GM10248 (cell line): ENCODE measurements around the gene LHX1.

Experiments used
- CTCF ChIA-PET: fragments of 300-600 bp; sonication (Branson Sonifier 250); formaldehyde crosslinking; extraction: SDS; loops from one replicate; lab custom pipeline; 2021; ENCODE audit warnings: antibody characterized with exemption; lab: Yijun Ruan, JAX
- POLR2A ChIA-PET: fragments of 350-650 bp; sonication (Branson Sonifier 250); formaldehyde crosslinking; extraction: SDS; loops from one replicate; lab custom pipeline; 2020; ENCODE audit warnings: antibody characterized with exemption; lab: Yijun Ruan, JAX
- DNase-seq: peaks from one replicate; pipeline ENCODE4 v3.0.0; 2012; ENCODE audit errors: extremely low spot score
- CTCF ChIP-seq: IDR thresholded peaks from 2 replicates; pipeline ENCODE4 v1.5.1; 2012; ENCODE audit warnings: mild to moderate bottlenecking, low read depth; ENCODE audit errors: extremely low read depth, missing control alignments, control extremely low read depth

The LHX1 gene

GRCh38 chr17:36971508-36971907 is 34.2 kb downstream of the LHX1 start:
- ChIA-PET CTCF (interaction anchor here (1.1 to 1.3 kb wide), 3 partner anchors 10 to 18 kb away, joined by 3 to 6 read pairs (median 3); no protein-coding TSS in a partner anchor), POLR2A (no interaction called here)
- TF ChIP-seq CTCF, result no peak
- no peak for DNase-seq

GRCh38 chr17:36972186-36972700 is 35.0 kb downstream of the LHX1 start:
- no peak for DNase-seq
- ChIA-PET CTCF (no interaction called here), POLR2A (no interaction called here)
- TF ChIP-seq CTCF, result no peak

GRCh38 chr17:36972905-36973304 is 35.6 kb downstream of the LHX1 start:
- TF ChIP-seq CTCF, result no peak

DNA sequence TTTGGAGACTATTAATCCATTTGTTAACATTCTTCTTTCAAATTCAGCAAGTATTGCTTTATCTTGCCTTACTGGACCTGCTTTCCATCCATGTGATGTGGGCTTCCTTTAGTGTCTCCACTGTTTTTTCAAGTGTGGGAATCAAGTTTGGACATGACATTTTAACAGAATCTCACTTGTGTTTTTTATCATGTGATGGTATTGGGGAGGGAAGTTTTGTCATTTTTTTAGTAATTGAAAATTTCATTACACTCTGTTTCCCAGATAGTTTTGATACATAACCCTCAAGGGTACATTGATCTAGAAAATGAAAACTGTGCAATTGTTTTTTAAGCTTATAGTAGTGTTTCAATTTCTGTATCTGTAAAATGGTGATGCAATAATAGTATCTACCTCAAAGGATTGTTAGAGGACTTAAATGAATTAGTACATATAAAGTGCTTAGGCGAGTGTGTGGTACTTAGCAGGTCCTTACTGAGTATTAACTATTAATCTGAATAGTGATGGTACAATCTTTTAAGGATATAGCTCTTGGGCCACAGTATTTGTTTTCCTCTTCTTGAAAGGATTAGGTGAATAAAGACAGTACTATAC is 38.7 kb downstream of the LHX1 start:
- DNase-seq, result no peak
- TF ChIP-seq CTCF, result no peak
- ChIA-PET CTCF (interaction anchor here (1.0 to 1.6 kb wide), 4 partner anchors 10 to 234 kb away, joined by 3 to 5 read pairs (median 3); no protein-coding TSS in a partner anchor), POLR2A (no interaction called here)

More at GRCh38 chr17:36972905-36973304, 35.6 kb downstream of the LHX1 start:
- CTCF ChIA-PET, result no interaction called here
- DNase-seq, result no peak
- POLR2A ChIA-PET, result no interaction called here

DNA sequence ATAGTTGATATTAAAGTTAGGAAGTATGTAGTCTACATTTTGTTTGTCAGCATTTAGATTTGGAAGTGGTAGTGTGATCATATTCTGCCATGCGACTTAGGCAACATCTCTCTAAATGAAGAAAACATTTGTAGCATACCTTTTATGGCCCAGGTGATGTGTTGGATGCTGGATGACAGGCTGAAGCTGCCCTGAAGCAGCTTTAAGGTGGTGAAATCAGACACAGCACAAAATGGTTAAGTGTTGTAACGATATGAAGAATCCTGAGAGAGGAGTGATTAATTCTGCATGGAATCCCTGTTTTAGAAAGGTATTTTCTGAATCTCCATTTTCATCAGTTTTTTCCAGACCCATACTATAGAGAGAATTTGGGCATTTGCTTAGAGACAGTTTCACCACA is 39.8 kb downstream of the LHX1 start:
- DNase-seq, result no peak
- CTCF ChIA-PET, result interaction anchor here (1.0 to 1.2 kb wide), 3 partner anchors 10 to 16 kb away, joined by 3 read pairs; no protein-coding TSS in a partner anchor
- no peak for TF ChIP-seq CTCF
- POLR2A ChIA-PET, result no interaction called here

GRCh38 chr17:36977568-36977967 is 40.3 kb downstream of the LHX1 start:
- ChIA-PET POLR2A (no interaction called here), CTCF (interaction anchor here (1.0 to 1.2 kb wide), 2 partner anchors 10 to 14 kb away, joined by 3 read pairs; no protein-coding TSS in a partner anchor)
- TF ChIP-seq CTCF, result no peak
- no peak for DNase-seq
